ENCODE measurements around the gene PIK3R2. TPM values are rescaled to one million over a fixed set of nuclear protein-coding genes. Genes with fewer than 3 reads are reported as not detected.
"Not testable (repeated sequence)": the region's sequence is repeated elsewhere in the genome, so short reads cannot be mapped to it uniquely, and the experiment has no call there.

PIK3R2 gene
- polyA plus RNA-seq, 1 donor = 27.1 TPM

DNA sequence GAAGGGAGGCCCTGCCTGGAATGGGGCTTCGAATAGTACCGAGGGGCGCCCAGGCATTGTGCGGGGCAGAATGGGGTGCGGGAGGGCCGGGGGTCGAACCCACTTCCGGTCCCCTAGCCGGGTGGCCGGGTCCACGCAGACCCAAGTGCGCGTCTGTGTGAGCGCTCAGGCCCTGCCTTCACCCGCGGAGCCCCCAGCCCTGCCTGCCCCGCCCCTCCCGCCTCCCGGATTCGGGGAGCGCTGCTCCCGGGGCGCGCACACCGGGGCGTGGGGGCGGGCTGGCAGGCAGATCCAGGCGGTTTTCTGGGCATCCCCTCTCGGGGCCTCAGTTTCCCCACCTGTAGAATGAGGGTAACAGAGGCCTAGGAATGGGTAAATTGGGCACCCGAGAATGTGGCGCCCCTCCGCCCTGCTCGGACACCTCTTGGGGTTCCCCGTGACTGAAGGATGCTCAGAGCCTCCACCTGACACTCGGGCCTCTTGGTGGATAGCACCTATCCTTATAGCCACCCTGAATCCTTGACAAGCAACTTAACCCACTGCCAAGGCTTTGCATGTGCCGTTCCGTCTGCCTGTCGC, 682 bp downstream of the PIK3R2 start:
- DNase-seq = no peak

- DNase-seq = no peak
These were observed 2.4 kb downstream of the PIK3R2 start for GRCh38 chr19:18155095-18156087.

DNA sequence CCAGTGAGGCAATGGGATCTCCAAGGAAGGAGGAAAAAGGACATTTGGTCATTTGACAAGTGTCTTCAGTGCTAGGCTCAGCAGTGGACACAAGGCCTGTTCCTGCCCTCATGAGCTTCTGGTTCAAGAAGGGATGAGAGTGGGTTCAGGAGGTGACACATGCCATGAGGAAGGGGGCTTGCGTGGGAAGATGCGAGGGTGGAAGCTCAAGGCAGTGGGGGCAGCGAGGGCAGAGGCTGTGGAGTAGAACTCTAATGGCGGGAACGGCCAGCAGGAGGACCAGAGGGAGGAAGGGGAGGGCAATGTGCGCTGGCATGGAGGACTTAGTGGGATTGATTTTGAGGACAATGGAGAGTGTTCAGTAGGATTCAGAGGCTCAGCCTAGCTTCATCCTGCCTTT, 3.3 kb downstream of the PIK3R2 start:
- no peak for DNase-seq

- DNase-seq = peak; percentile 68
These were observed 4.0 kb downstream of the PIK3R2 start for GRCh38 chr19:18156841-18157464.

DNA sequence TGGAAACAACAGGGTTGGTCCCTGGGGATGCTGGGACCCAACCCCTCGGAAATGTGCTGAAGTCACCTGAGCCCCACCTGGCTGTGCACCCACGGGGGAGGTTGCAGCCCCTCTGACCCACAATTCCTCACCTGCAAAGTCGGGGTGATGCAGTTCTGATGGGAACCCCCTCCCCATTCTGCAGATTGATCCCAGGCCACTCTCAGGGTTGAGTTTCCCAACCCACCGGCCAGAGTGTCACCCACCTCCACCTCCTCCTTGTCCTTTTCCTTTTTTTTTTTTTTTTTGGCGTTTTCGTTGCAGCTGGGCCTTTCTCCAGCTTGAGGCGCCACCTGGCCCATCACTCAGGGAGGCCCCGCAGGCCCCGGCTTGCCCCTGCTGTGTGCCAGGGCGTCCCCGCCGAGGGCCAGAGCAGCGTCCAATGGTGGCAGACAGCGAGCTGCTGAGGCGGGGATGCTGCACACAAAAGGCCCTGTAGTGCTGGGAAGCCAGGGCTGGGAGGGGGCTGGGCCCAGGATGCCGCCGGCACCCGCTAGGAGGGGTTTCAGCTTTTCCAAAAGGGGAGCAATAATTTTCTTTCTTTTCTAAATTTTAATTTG, 4.6 kb downstream of the PIK3R2 start:
- no peak for DNase-seq

DNA sequence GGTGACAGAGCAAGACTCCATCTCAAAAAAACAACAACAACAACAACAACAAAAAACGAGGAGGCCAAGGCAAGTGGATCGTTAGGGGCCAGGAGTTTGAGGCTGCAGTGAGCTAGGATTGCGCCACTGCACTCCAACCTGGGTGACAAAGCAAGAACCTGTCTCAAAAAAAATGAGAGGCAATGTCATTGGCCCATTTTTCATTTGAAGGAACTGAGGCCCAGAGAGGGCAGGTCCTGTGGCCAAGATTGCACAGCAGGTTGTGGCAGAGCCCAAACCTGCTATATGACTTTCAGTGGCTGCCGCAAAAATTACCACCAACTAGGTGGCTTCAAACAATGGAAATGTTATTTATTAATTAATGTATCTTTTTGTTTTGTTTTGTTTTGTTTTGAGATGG, 5.5 kb downstream of the PIK3R2 start:
- no peak for DNase-seq

GRCh38 chr19:18159059-18159616, 6.2 kb downstream of the PIK3R2 start:
- DNase-seq = not testable (repeated sequence)

- DNase-seq = no peak
These were observed 6.8 kb downstream of the PIK3R2 start for GRCh38 chr19:18159810-18160209.

GRCh38 chr19:18160493-18160970, 7.6 kb downstream of the PIK3R2 start:
- no peak for DNase-seq

DNA sequence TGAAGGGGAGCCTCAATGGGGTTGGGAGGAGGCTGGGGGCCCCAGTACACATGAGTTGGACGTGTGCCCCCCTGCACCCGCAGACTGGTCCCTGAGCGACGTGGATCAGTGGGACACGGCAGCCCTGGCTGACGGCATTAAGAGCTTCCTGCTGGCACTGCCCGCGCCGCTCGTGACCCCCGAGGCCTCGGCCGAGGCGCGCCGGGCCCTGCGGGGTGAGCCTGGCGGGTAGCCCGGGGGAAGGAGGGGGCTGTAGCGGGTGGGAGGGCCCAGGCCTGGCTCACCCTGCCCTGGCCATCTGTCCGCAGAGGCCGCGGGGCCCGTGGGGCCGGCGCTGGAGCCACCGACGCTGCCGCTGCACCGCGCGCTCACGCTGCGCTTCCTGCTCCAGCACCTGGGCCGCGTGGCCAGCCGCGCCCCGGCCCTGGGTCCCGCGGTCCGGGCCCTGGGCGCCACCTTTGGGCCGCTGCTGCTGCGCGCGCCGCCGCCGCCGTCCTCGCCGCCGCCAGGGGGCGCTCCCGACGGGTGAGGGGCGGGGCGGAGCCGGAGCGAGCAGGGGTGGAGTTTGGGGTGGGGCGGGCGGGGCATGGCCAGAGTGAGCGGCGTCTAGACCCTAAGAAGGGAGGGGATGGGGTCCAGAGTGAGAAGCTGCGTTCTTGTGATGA, 8.1 kb downstream of the PIK3R2 start:
- peak; percentile 49 for DNase-seq

- no peak for DNase-seq
These were observed 8.7 kb downstream of the PIK3R2 start for GRCh38 chr19:18161636-18162002.

DNA sequence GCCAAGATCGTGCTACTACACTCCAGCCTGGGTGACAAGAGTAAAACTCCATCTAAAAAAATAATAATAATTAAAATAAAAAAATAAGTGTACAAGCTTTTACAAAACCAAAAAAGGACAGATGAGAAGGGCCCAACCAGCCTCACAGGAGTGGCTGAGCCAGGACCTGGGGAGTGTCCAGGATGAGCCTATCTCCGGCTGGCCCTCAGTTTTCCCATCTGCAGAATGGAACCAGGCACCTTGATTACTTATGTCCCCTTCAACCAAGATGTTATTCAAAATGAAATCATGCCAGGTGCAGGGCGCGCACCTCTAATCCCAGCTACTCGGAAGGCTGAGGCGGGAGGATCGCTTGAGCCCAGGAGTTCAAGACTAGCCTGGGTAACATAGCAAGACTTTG, 11.1 kb downstream of the PIK3R2 start:
- no peak for DNase-seq

GRCh38 chr19:18165794-18166544, 13.0 kb downstream of the PIK3R2 start:
- no peak for DNase-seq

DNA sequence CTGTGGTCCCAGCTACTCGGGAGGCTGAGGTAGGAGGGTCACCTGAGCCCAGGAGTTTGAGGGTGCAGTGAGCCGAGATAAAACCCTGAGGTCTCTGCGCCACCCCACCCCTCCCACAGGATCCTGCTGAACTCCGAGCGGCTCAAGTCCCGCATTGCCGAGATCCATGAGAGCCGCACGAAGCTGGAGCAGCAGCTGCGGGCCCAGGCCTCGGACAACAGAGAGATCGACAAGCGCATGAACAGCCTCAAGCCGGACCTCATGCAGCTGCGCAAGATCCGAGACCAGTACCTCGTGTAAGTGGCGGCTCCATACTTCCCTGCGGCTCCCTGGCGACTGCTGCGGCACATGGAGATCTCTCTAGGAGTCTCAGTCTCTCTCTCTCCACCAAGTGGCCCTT, 14.0 kb downstream of the PIK3R2 start:
- no peak for DNase-seq

DNA sequence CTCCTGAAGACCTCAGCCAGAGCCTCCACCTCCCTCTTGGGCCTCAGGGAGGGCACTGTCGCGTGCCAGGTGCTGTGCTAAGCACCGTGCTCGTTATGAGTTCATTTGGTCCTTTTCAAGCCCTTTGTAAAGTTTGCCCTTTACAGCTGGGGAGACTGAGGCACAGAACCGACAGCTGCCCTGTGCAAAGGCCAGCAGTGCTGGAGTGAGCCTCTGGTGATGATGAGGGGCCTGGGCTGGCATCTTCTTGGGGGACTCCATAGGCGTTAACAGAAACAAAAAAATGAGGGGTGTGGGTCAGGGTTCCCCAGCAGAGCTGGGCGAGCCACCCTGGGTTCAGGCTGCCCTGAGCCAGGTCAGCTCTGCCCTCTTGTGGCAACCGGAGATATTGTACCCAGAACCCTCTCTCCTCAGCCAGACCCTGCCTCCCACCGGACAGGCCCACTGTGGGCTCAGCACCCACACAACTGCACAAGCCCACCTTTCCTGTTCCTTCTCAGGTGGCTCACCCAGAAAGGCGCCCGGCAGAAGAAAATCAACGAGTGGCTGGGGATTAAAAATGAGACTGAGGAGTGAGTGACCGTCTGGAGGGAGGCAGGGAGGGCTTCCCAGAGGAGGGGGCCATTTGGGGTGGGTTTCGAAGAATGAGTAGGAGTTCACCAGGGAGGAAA, 15.1 kb downstream of the PIK3R2 start:
- DNase-seq = no peak

- no peak for DNase-seq
These were observed 15.9 kb downstream of the PIK3R2 start for GRCh38 chr19:18168673-18169381.

DNA sequence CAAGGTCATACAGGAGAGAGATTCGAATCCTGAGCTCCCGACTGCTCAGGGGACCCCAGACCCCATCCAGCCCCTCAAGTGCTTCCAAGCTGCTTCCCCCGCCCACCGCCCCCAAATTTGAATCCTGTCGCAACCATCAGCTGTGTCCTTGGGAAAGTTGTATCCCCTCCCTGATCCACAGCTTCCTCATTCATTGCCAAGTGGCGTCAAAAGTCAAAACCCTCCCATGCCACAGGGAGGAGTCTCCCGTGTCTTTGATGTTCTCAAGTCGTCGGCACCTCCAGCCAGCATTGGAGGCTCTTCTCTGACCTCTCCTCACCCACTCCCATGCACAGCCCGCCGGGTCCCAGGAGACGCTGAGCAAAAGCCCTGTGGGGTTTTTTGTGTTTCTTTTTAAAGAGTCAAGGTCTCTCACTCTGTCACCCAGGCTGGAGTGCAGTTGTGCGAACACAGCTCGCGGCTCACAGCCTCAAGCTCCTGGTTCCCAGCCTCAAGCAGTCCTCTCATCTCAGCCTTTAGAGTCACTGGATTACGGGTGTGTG, 17.8 kb downstream of the PIK3R2 start:
- DNase-seq = no peak

- no peak for DNase-seq
These were observed 18.8 kb downstream of the PIK3R2 start for GRCh38 chr19:18171605-18172327.

Data from left kidney (tissue), 2 donors.